IMR-90 (cell line): Measurements from ENCODE around the gene PTPN13. TPM values are rescaled to one million over a fixed set of nuclear protein-coding genes. Genes with fewer than 3 reads are reported as not detected.

Experiments
- ATAC-seq: fragments of 200-7000 bp; cut with Tn5 transposase; 2 replicates; pipeline ENCODE4 v1.9.1; 2020; ENCODE audit warnings: low read depth, mild to moderate bottlenecking, moderate library complexity
- BruUV-seq: library from RNA; stranded (reverse); fragments of 400-500 nt; replicated peaks from 2 replicates; lab custom pipeline; 2021; lab: Mats Ljungman, UMichigan
- CTCF ChIA-PET: fragments of 300-600 bp; formaldehyde crosslinking; extraction: SDS; loops from one replicate; lab custom pipeline; 2021; ENCODE audit warnings: antibody characterized with exemption; lab: Yijun Ruan, JAX
- POLR2A ChIA-PET: fragments of 300-600 bp; sonication (Branson Sonifier 250); formaldehyde crosslinking; loops from one replicate; lab custom pipeline; 2022; ENCODE audit warnings: antibody characterized with exemption; ENCODE audit not compliant: unreplicated experiment; lab: Charles Lee
- DNase-seq: peaks from one replicate; pipeline ENCODE4 v3.0.0; 2013
- H2AFZ ChIP-seq: replicated peaks from 2 replicates; pipeline ENCODE3; 2013; ENCODE audit warnings: low read length, mild to moderate bottlenecking; ENCODE audit not compliant: poor library complexity
- H2AK5ac ChIP-seq: 2 replicates; pipeline ENCODE4 v1.6.1; 2013; ENCODE audit warnings: low read depth, low read length, inconsistent platforms
- H2AK9ac ChIP-seq: replicated peaks from 2 replicates; pipeline ENCODE3; 2013; ENCODE audit warnings: mild to moderate bottlenecking, low read depth, low read length, moderate library complexity; ENCODE audit not compliant: poor library complexity
- H2BK120ac ChIP-seq: 2 replicates; pipeline ENCODE4 v1.6.1; 2013; ENCODE audit warnings: low read depth, low read length, inconsistent platforms
- H2BK15ac ChIP-seq: 3 replicates; pipeline ENCODE4 v1.6.1; 2013; ENCODE audit warnings: low read depth, low read length, inconsistent platforms
- H2BK20ac ChIP-seq: 2 replicates; pipeline ENCODE4 v1.6.1; 2013; ENCODE audit warnings: low read depth, mild to moderate bottlenecking, inconsistent platforms, low read length, moderate library complexity
- H2BK5ac ChIP-seq: 2 replicates; pipeline ENCODE4 v1.6.1; 2013; ENCODE audit warnings: mild to moderate bottlenecking, low read depth, low read length, inconsistent platforms; ENCODE audit not compliant: poor library complexity, severe bottlenecking
- H3K14ac ChIP-seq: replicated peaks from 2 replicates; pipeline ENCODE4 v1.6.1; 2013; ENCODE audit warnings: low read depth, low read length, inconsistent platforms
- H3K18ac ChIP-seq: 2 replicates; pipeline ENCODE4 v1.6.1; 2013; ENCODE audit warnings: low read depth, low read length, control low read depth
- H3K23ac ChIP-seq: 2 replicates; pipeline ENCODE4 v1.6.1; 2013; ENCODE audit warnings: low read depth, low read length, inconsistent platforms
- H3K27ac ChIP-seq: 2 replicates; pipeline ENCODE4 v1.5.1; 2013; ENCODE audit warnings: mild to moderate bottlenecking, control low read depth, low read length; ENCODE audit not compliant: insufficient read depth
- H3K27me3 ChIP-seq: 2 replicates; pipeline ENCODE4 v1.6.1; 2013; ENCODE audit warnings: low read length; ENCODE audit not compliant: control insufficient read depth, insufficient read depth
- H3K36me3 ChIP-seq: 2 replicates; pipeline ENCODE4 v1.6.1; 2013; ENCODE audit warnings: low read length, mixed read lengths; ENCODE audit not compliant: control insufficient read depth, insufficient read depth
- H3K4ac ChIP-seq: 2 replicates; pipeline ENCODE4 v1.6.1; 2013; ENCODE audit warnings: low read depth, low read length, inconsistent platforms
- H3K4me1 ChIP-seq: 2 replicates; pipeline ENCODE4 v1.6.1; 2013; ENCODE audit warnings: low read length, mixed read lengths; ENCODE audit not compliant: control insufficient read depth, insufficient read depth
- H3K4me2 ChIP-seq: 2 replicates; pipeline ENCODE4 v1.6.1; 2013; ENCODE audit warnings: low read depth, mild to moderate bottlenecking, control low read depth, low read length, moderate library complexity
- H3K4me3 ChIP-seq: 2 replicates; pipeline ENCODE4 v1.5.1; 2013; ENCODE audit warnings: low read depth, mild to moderate bottlenecking, control low read depth, low read length, moderate library complexity; ENCODE audit not compliant: insufficient read depth
- H3K56ac ChIP-seq: 2 replicates; pipeline ENCODE4 v1.6.1; 2013; ENCODE audit warnings: low read length, inconsistent platforms; ENCODE audit not compliant: insufficient read depth; ENCODE audit errors: extremely low read depth
- H3K79me1 ChIP-seq, 2 experiments: 2 replicates each; pipeline ENCODE4 v1.6.1; 2013; ENCODE audit warnings: low read length in 2 of 2, inconsistent platforms in 1 of 2, low read depth in 1 of 2
- H3K9ac ChIP-seq: 2 replicates; pipeline ENCODE4 v1.6.1; 2013; ENCODE audit warnings: low read depth, low read length, control low read depth
- H3K9me1 ChIP-seq: 2 replicates; pipeline ENCODE4 v1.6.1; 2013; ENCODE audit warnings: low read length, inconsistent platforms; ENCODE audit not compliant: insufficient read depth
- H3K9me3 ChIP-seq: 2 replicates; pipeline ENCODE4 v1.6.1; 2013; ENCODE audit warnings: low read length; ENCODE audit not compliant: control insufficient read depth, insufficient read depth
- H4K20me1 ChIP-seq: 2 replicates; pipeline ENCODE4 v1.6.1; 2013; ENCODE audit warnings: low read length, inconsistent platforms; ENCODE audit not compliant: insufficient read depth
- H4K5ac ChIP-seq: 2 replicates; pipeline ENCODE4 v1.6.1; 2013; ENCODE audit warnings: mild to moderate bottlenecking, low read depth, low read length, control low read depth
- H4K8ac ChIP-seq, 2 experiments: 2 replicates each; pipeline ENCODE4 v1.6.1; 2013; ENCODE audit warnings: low read depth in 2 of 2, low read length in 2 of 2, control low read depth in 1 of 2, inconsistent platforms in 1 of 2
- H4K91ac ChIP-seq: 2 replicates; pipeline ENCODE4 v1.6.1; 2013; ENCODE audit warnings: low read depth, low read length, inconsistent platforms; ENCODE audit not compliant: insufficient read depth
- BHLHE40 ChIP-seq: fragments of 150-350 bp; IDR thresholded peaks from 2 replicates; pipeline ENCODE4 v1.6.1; 2016; ENCODE audit warnings: mild to moderate bottlenecking, low read depth, low read length
- CEBPB ChIP-seq: IDR thresholded peaks from 2 replicates; pipeline ENCODE4 v1.6.1; 2012; ENCODE audit warnings: low read depth, low read length, improper control_type of control experiment
- CHD1 ChIP-seq: IDR thresholded peaks from 2 replicates; pipeline ENCODE4 v1.6.1; 2012; ENCODE audit warnings: low read depth, low read length, improper control_type of control experiment
- FOS ChIP-seq: fragments of 150-350 bp; IDR thresholded peaks from 2 replicates; pipeline ENCODE4 v1.6.1; 2016; ENCODE audit warnings: low read depth, low read length
- MAFK ChIP-seq: IDR thresholded peaks from 2 replicates; pipeline ENCODE4 v1.6.1; 2012; ENCODE audit warnings: low read depth, low read length, improper control_type of control experiment
- MAZ ChIP-seq: IDR thresholded peaks from 2 replicates; pipeline ENCODE4 v1.6.1; 2012; ENCODE audit warnings: low read depth, mild to moderate bottlenecking, low read length, improper control_type of control experiment, moderate library complexity, borderline replicate concordance
- NFE2L2 ChIP-seq: fragments of 150-350 bp; IDR thresholded peaks from 2 replicates; pipeline ENCODE4 v1.6.1; 2016; ENCODE audit warnings: low read depth, mild to moderate bottlenecking, low read length
- POLR2A ChIP-seq: IDR thresholded peaks from 2 replicates; pipeline ENCODE4 v1.6.1; 2012; ENCODE audit warnings: mild to moderate bottlenecking, low read depth, low read length
- RAD21 ChIP-seq: IDR thresholded peaks from 2 replicates; pipeline ENCODE4 v1.6.1; 2012; ENCODE audit warnings: low read length, improper control_type of control experiment
- RCOR1 ChIP-seq: IDR thresholded peaks from 2 replicates; pipeline ENCODE4 v1.6.1; 2012; ENCODE audit warnings: mild to moderate bottlenecking, low read length, improper control_type of control experiment; ENCODE audit not compliant: insufficient replicate concordance
- SMC3 ChIP-seq: fragments of 150-350 bp; IDR thresholded peaks from 2 replicates; pipeline ENCODE4 v1.6.1; 2016; ENCODE audit warnings: low read depth, mild to moderate bottlenecking, antibody characterized with exemption, low read length, moderate library complexity
- USF2 ChIP-seq: fragments of 150-350 bp; IDR thresholded peaks from 2 replicates; pipeline ENCODE4 v1.6.1; 2017; ENCODE audit warnings: mild to moderate bottlenecking, antibody characterized with exemption, low read length, low read depth
- WGBS, 2 experiments: methylation state at CpG; one replicate each; pipeline versions ENCODE4 v1.1.5 to v1.1.7; 2013; ENCODE audit warnings: missing lambda C conversion rate in 2 of 2; ENCODE audit not compliant: insufficient read length in 1 of 2; ENCODE audit errors: extremely low coverage in 2 of 2; 5-methylcytosine and 5-hydroxymethylcytosine counted together
- dilution Hi-C: fragments of 300-500 bp; cut with HindIII; formaldehyde crosslinking; loops from one replicate; pipeline ENCODE4 v1.14.3; 2018; ENCODE audit warnings: low sequenced_read_pairs; ENCODE audit not compliant: unreplicated experiment
- in situ Hi-C: fragments of 300-500 bp; cut with MboI; formaldehyde crosslinking; loops from 3 replicates; pipeline ENCODE4 v1.14.3; 2019; ENCODE audit warnings: low sequenced_read_pairs, inconsistent platforms, mixed read lengths
- intact Hi-C: fragments of 100-400 bp; cut with micrococcal nuclease; formaldehyde crosslinking; loops from 2 replicates; pipeline ENCODE4 v1.10.0; 2022
- polyA plus RNA-seq, 3 experiments: library from polyadenylated mRNA; depleted of rRNA; stranded (reverse); fragments of >200 nt; gene quantifications; 2 replicates each; pipeline ENCODE4 v1.2.3, GENCODE V29; 2012; ENCODE audit warnings: low replicate concordance in 1 of 3
- total RNA-seq: library from RNA; depleted of rRNA; stranded (reverse); fragments of >200 nt; gene quantifications from 2 replicates; pipeline ENCODE4 v1.2.3, GENCODE V29; 2012
- TF ChIP-seq, protein P1 (sequence below): fragments of 150-350 bp; IDR thresholded peaks from 2 replicates; pipeline ENCODE4 v1.6.1; 2016; ENCODE audit warnings: low read depth, mild to moderate bottlenecking, low read length, moderate library complexity, borderline replicate concordance
- TF ChIP-seq, protein P2 (sequence below): conservative IDR thresholded peaks from 2 replicates; pipeline ENCODE4 v1.5.1; 2012; ENCODE audit warnings: mild to moderate bottlenecking, low read depth, low read length, improper control_type of control experiment

PTPN13 gene
- total and polyA plus RNA-seq, 2 of the 4 experiments (the other 2 are of a cell fraction) = 7.7 to 29.0 TPM

- peaks cover 15% of the 10 kb centered on the region for H3K36me3 ChIP-seq
- no peak overlapping the region for H3K4ac ChIP-seq
- no peak overlapping the region for H2BK120ac ChIP-seq
- no peak overlapping the region for H2BK5ac ChIP-seq
- H4K91ac ChIP-seq = no peak overlapping the region
- ATAC-seq = no peak
- no peak overlapping the region for H3K4me3 ChIP-seq
- no peak overlapping the region for H4K8ac ChIP-seq
- no TSS peak for BruUV-seq
- H3K9ac ChIP-seq = no peak overlapping the region
- H3K23ac ChIP-seq = no peak overlapping the region
- ChIA-PET CTCF (no interaction called here), POLR2A (no interaction called here)
- H3K18ac ChIP-seq = no peak overlapping the region
- no peaks in the 10 kb centered on the region for H3K79me1 ChIP-seq
- no peaks in the 10 kb centered on the region for H4K20me1 ChIP-seq
- H3K27me3 ChIP-seq = no peaks in the 10 kb centered on the region
- H2BK15ac ChIP-seq = no peak overlapping the region
- no peak overlapping the region for H2AFZ ChIP-seq
- no peak overlapping the region for H2AK5ac ChIP-seq
- H3K4me2 ChIP-seq = no peak overlapping the region
- H3K14ac ChIP-seq = no peak overlapping the region
- dilution Hi-C loops (no loop called here), in situ Hi-C loops (no loop called here), intact Hi-C loops (no loop called here)
- no peaks in the 10 kb centered on the region for H3K9me1 ChIP-seq
- H3K9me3 ChIP-seq = no peaks in the 10 kb centered on the region
- 100% methylated on average over 1 of the region's 1 CpG; no CpG with 5 or more reads in 1 of the 2 experiments for WGBS, 2 experiments
- no peak overlapping the region for H2BK20ac ChIP-seq
- H3K56ac ChIP-seq = no peak overlapping the region
- H4K5ac ChIP-seq = no peak overlapping the region
- no peaks in the 10 kb centered on the region for H3K4me1 ChIP-seq
- no peak for DNase-seq
- TF ChIP-seq CHD1 = no peak
- no peak for TF ChIP-seq CEBPB
- no peak for TF ChIP-seq BHLHE40
- TF ChIP-seq, protein P1, sequence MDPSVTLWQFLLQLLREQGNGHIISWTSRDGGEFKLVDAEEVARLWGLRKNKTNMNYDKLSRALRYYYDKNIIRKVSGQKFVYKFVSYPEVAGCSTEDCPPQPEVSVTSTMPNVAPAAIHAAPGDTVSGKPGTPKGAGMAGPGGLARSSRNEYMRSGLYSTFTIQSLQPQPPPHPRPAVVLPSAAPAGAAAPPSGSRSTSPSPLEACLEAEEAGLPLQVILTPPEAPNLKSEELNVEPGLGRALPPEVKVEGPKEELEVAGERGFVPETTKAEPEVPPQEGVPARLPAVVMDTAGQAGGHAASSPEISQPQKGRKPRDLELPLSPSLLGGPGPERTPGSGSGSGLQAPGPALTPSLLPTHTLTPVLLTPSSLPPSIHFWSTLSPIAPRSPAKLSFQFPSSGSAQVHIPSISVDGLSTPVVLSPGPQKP = no peak
- no peak for TF ChIP-seq POLR2A
- TF ChIP-seq NFE2L2 = no peak
- TF ChIP-seq RCOR1 = no peak
- TF ChIP-seq MAFK = no peak
- TF ChIP-seq RAD21 = no peak
- no peak for TF ChIP-seq SMC3
- TF ChIP-seq, protein P2, sequence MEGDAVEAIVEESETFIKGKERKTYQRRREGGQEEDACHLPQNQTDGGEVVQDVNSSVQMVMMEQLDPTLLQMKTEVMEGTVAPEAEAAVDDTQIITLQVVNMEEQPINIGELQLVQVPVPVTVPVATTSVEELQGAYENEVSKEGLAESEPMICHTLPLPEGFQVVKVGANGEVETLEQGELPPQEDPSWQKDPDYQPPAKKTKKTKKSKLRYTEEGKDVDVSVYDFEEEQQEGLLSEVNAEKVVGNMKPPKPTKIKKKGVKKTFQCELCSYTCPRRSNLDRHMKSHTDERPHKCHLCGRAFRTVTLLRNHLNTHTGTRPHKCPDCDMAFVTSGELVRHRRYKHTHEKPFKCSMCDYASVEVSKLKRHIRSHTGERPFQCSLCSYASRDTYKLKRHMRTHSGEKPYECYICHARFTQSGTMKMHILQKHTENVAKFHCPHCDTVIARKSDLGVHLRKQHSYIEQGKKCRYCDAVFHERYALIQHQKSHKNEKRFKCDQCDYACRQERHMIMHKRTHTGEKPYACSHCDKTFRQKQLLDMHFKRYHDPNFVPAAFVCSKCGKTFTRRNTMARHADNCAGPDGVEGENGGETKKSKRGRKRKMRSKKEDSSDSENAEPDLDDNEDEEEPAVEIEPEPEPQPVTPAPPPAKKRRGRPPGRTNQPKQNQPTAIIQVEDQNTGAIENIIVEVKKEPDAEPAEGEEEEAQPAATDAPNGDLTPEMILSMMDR = no peak
- TF ChIP-seq FOS = no peak
- no peak for TF ChIP-seq MAZ
- no peak for TF ChIP-seq USF2
- H3K27ac ChIP-seq = no peak overlapping the region
- H2AK9ac ChIP-seq = no peak overlapping the region
These were observed 177.0 kb downstream of the PTPN13 start for GRCh38 chr4:86771141-86771540.
